ENCODE measurements around the gene VAV2. TPM values are rescaled to one million over a fixed set of nuclear protein-coding genes. Genes with fewer than 3 reads are reported as not detected.

The VAV2 gene
- total RNA-seq, 3 donors from 2014 or later = 5.3 to 9.5 (median 8.8) TPM

DNA sequence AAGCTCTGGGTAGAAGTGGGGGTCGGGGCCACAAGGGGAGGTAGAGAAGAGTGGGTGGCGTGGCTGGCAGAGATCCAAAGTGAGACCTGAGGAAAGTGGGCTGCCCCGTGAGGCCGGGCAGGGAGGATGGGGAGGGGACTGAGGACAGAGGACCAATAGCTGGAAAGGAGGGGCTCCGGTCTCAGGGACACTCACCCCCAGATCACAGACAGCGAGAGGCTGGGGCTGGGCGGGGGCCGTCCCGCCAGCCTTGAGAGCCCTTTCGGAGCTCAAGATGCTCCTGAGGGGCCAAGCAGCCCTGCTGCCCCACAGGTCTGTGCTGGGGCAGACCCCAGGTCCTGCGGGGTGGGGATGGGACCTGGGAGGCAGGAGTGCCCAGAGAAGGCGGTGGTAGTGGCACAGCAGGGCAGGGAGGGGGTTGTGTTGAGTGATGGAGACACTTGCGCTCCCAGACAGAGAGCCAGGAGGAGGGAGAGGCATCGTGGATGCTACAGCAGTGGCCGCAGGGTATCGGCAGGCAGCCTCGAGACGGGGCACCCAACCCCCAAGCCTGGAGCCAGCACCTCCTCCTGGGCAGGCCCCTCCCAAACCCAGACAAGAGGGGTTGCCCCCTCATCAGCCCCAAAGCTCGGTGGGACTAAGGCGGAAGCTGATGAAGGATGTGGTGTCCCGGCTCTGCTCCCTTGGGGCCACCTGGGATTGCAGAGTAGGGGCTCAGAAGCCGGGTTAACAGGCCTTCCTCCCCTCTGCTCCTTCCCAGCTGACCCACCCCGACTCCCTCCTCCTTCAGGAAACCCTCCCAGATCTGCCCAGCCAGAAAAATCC is 257.3 kb downstream of the VAV2 start:
- Histone ChIP-seq H3K36me3 (no peaks in the 10 kb centered on the region), H3K4me1 (peaks cover 0 to 7% of the 10 kb centered on the region in 2 donors), H3K9me3 (no peaks in the 10 kb centered on the region), H3K4me3 (no peak overlapping the region), H3K27ac (no peak overlapping the region), H3K27me3 (no peaks in the 10 kb centered on the region)
- TF ChIP-seq, protein P1, sequence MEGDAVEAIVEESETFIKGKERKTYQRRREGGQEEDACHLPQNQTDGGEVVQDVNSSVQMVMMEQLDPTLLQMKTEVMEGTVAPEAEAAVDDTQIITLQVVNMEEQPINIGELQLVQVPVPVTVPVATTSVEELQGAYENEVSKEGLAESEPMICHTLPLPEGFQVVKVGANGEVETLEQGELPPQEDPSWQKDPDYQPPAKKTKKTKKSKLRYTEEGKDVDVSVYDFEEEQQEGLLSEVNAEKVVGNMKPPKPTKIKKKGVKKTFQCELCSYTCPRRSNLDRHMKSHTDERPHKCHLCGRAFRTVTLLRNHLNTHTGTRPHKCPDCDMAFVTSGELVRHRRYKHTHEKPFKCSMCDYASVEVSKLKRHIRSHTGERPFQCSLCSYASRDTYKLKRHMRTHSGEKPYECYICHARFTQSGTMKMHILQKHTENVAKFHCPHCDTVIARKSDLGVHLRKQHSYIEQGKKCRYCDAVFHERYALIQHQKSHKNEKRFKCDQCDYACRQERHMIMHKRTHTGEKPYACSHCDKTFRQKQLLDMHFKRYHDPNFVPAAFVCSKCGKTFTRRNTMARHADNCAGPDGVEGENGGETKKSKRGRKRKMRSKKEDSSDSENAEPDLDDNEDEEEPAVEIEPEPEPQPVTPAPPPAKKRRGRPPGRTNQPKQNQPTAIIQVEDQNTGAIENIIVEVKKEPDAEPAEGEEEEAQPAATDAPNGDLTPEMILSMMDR (IDR thresholded peaks at IDR 0.05) = no peak
- TF ChIP-seq POLR2A (IDR thresholded peaks at IDR 0.05) = no peak
- no peak for TF ChIP-seq POLR2AphosphoS5 (IDR thresholded peaks at IDR 0.05)
- intact Hi-C loops (cut with DNase I; ENCODE audit: low total_unique reads) = no loop called here
- peak in 1 of 2 donors; percentile 45 for DNase-seq (ENCODE audit: low spot score in 2 of 2)

DNA sequence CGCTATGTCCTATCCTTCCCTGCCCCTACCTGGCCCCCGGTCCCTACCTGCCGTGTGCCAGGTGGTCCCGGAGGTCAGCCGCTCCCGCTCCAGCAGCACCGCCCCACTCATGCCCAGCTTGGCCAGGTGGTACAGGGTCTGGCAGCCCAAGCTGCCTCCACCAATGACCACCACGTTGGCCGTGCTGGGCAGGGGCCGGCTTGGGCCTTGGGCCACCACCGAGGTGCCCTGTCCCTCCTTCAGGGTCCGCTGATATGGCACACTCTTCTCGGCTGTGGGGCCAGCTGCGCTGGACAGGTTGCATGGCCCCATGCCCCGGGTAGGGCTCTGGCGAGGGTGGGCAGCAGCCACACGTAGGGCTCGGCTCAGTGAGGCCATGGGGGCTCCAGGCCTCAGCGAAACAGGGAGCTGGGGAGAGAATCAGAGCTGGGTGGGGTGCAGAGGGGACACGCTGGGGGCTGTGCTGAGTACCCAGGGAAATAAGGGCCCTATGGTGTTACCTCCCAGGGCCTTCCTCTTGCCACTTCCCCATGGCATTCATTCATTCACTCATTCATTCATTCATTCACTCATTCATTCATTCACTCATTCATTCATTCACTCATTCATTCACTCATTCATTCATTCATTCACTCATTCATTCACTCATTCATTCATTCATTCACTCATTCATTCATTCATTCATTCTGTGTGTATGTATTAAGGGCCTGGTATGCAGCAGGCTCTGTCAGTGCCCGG is 258.2 kb downstream of the VAV2 start:
- TF ChIP-seq POLR2A (IDR thresholded peaks at IDR 0.05) (no peak), POLR2AphosphoS5 (IDR thresholded peaks at IDR 0.05) (no peak)
- TF ChIP-seq, protein P1 (IDR thresholded peaks at IDR 0.05) = no peak
- H3K36me3 ChIP-seq = no peaks in the 10 kb centered on the region
- intact Hi-C loops (cut with DNase I; ENCODE audit: low total_unique reads) = no loop called here
- peak in 1 of 2 donors; percentile 43 for DNase-seq (ENCODE audit: low spot score in 2 of 2)
- peaks cover 0 to 7% of the 10 kb centered on the region in 2 donors for H3K4me1 ChIP-seq
- no peak overlapping the region for H3K27ac ChIP-seq
- H3K4me3 ChIP-seq = no peak overlapping the region
- H3K9me3 ChIP-seq = no peaks in the 10 kb centered on the region
- H3K27me3 ChIP-seq = no peaks in the 10 kb centered on the region

GRCh38 chr9:133733421-133733795 is 258.7 kb downstream of the VAV2 start:
- no peaks in the 10 kb centered on the region for H3K9me3 ChIP-seq
- peaks cover 0 to 7% of the 10 kb centered on the region in 2 donors for H3K4me1 ChIP-seq
- TF ChIP-seq, protein P1 (IDR thresholded peaks at IDR 0.05) = no peak
- TF ChIP-seq POLR2AphosphoS5 (IDR thresholded peaks at IDR 0.05) = no peak
- no peak for TF ChIP-seq POLR2A (IDR thresholded peaks at IDR 0.05)
- no peaks in the 10 kb centered on the region for H3K36me3 ChIP-seq
- intact Hi-C loops (cut with DNase I; ENCODE audit: low total_unique reads) = no loop called here
- no peak overlapping the region for H3K4me3 ChIP-seq
- H3K27me3 ChIP-seq = no peaks in the 10 kb centered on the region
- H3K27ac ChIP-seq = no peak overlapping the region
- DNase-seq (ENCODE audit: low spot score in 2 of 2) = no peak

DNA sequence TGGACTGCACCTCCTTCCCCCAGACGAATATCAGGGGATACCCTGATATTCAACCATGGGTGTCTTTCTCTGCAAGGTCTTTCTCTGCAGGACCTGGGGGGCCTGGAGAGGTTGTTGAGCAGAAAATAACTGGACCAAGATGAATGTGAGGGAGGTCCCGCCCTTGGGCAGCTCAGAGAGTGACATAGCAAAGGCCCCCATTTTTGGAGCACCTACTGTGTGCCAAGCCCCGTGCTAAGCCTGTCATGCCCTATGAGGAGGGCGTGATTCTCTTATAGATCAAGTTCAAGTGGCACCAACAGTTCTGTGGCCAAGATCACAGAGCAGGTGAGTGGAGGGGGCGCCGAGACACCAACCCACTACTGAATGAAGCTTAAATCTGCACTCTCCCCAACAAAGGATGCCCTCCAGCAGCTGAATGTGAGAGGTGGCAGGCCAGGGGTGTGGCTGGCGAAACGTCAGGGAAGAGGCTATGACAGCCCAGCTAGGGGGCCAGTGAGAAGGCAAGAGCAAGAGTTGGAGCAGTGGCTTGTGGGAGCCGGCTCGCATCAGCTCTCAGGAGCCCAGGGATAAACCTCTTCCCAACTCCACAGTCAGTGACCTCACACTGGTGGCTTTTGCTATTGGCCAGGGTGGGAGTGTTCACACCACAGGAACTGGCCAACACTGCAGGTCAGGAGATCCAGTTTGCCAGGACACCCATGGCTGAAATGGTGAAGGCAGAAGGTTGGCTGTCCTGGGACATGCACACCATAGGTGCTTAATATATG is 259.3 kb downstream of the VAV2 start:
- no peak overlapping the region for H3K27ac ChIP-seq
- peak in 1 of 2 donors; percentile 33 for DNase-seq (ENCODE audit: low spot score in 2 of 2)
- peaks cover 0 to 6% of the 10 kb centered on the region in 2 donors for H3K4me1 ChIP-seq
- H3K27me3 ChIP-seq = no peaks in the 10 kb centered on the region
- no peaks in the 10 kb centered on the region for H3K9me3 ChIP-seq
- H3K36me3 ChIP-seq = no peaks in the 10 kb centered on the region
- intact Hi-C loops (cut with DNase I; ENCODE audit: low total_unique reads) = no loop called here
- TF ChIP-seq POLR2AphosphoS5 (IDR thresholded peaks at IDR 0.05) = no peak
- no peak for TF ChIP-seq POLR2A (IDR thresholded peaks at IDR 0.05)
- TF ChIP-seq, protein P1 (IDR thresholded peaks at IDR 0.05) = no peak
- H3K4me3 ChIP-seq = no peak overlapping the region

Measured in breast epithelium (tissue), 4 donors.